HepG2 (cell line): Measurements from ENCODE around the gene SLC25A36.

Experiments
- ELF1 ChIP-seq: sonication (generic); formaldehyde crosslinking; IDR thresholded peaks from 2 replicates; pipeline ENCODE4 v1.4.0; 2020; ENCODE audit warnings: missing genetic modification reagents
- ESRRA ChIP-seq: sonication (generic); formaldehyde crosslinking; IDR thresholded peaks from 2 replicates; pipeline ENCODE4 v1.5.1; 2020; ENCODE audit warnings: mild to moderate bottlenecking, low read depth, missing genetic modification reagents
- FOXJ3 ChIP-seq: sonication (generic); formaldehyde crosslinking; IDR thresholded peaks from 2 replicates; pipeline ENCODE4 v1.4.0; 2020; ENCODE audit warnings: missing genetic modification reagents, mild to moderate bottlenecking, borderline replicate concordance
- MAZ ChIP-seq, 2 experiments: sonication (generic) in 1 of 2; formaldehyde crosslinking in 1 of 2; IDR thresholded peaks; 2 replicates each; pipeline versions ENCODE4 v1.5.0 to v1.6.1; 2012 to 2020; ENCODE audit warnings: low read depth in 2 of 2, mild to moderate bottlenecking in 2 of 2, borderline replicate concordance in 1 of 2, improper control_type of control experiment in 1 of 2, low read length in 1 of 2, missing genetic modification reagents in 1 of 2, moderate library complexity in 1 of 2
- MEIS1 ChIP-seq: sonication (generic); formaldehyde crosslinking; IDR thresholded peaks from 2 replicates; pipeline ENCODE4 v1.9.0; 2021; ENCODE audit warnings: mild to moderate bottlenecking, missing genetic modification reagents, moderate library complexity, borderline replicate concordance
- POLR2AphosphoS5 ChIP-seq: IDR thresholded peaks from 2 replicates; pipeline ENCODE4 v1.6.1; 2012; ENCODE audit warnings: low read depth, low read length
- ZBTB49 ChIP-seq: sonication (generic); formaldehyde crosslinking; IDR thresholded peaks from 2 replicates; pipeline ENCODE4 v1.4.0; 2020; ENCODE audit warnings: missing genetic modification reagents, borderline replicate concordance

DNA sequence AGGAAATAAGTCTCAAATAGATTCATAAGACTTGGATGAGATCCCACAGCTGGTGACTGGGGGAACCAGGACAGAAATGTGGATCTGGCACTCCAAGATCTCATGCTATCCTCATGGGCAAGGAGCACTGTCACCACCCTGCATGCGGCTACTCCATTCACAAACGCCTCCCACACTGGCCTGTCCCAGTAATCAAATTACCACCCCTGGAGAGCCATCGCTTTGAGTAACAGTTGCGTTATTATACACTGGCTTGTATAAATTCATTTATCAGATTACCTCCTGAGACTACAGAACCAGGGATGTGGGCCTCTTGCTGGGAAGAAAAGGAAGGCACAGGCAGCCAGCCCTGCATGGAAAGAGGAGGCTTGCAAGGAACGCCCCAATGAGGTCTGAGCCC, 27.9 kb upstream of the SLC25A36 start:
- TF ChIP-seq ESRRA (CRISPR knock-in tag) (no peak), ZBTB49 (no peak), POLR2AphosphoS5 (no peak), FOXJ3 (CRISPR knock-in tag) (no peak), ELF1 (CRISPR knock-in tag) (no peak), MEIS1 (no peak), MAZ (IDR thresholded peaks at IDR 0.05; ENCODE audit: borderline replicate concordance, low read depth, low read length) (no peak), MAZ (CRISPR knock-in tag; IDR thresholded peaks at IDR 0.05; ENCODE audit: low read depth) (no peak)
